HepG2 (cell line): Measurements from ENCODE around the gene TMC2. TPM values are rescaled to one million over a fixed set of nuclear protein-coding genes. Genes with fewer than 3 reads are reported as not detected.

Experiments
- AGO1 ChIP-seq: fragments of 200-400 bp; formaldehyde crosslinking; IDR thresholded peaks from 2 replicates; pipeline ENCODE4 v1.6.1; 2017; ENCODE audit warnings: mild to moderate bottlenecking, low read depth, low read length, moderate library complexity; ENCODE audit not compliant: poor library complexity, severe bottlenecking
- ARID3A ChIP-seq: IDR thresholded peaks from 2 replicates; pipeline ENCODE4 v1.6.1; 2012; ENCODE audit warnings: low read depth, low read length, improper control_type of control experiment
- ATF5 ChIP-seq: sonication (generic); formaldehyde crosslinking; IDR thresholded peaks from 2 replicates; pipeline ENCODE4 v1.4.0; 2020; ENCODE audit warnings: mild to moderate bottlenecking, low read depth, missing genetic modification reagents
- HNF1B ChIP-seq: sonication (generic); formaldehyde crosslinking; IDR thresholded peaks from 2 replicates; pipeline ENCODE4 v1.5.1; 2020; ENCODE audit warnings: mild to moderate bottlenecking, moderate library complexity, missing genetic modification reagents
- HOXA3 ChIP-seq: sonication (generic); formaldehyde crosslinking; IDR thresholded peaks from 2 replicates; pipeline ENCODE4 v1.5.0; 2020; ENCODE audit warnings: missing genetic modification reagents
- MEIS1 ChIP-seq: sonication (generic); formaldehyde crosslinking; IDR thresholded peaks from 2 replicates; pipeline ENCODE4 v1.9.0; 2021; ENCODE audit warnings: mild to moderate bottlenecking, missing genetic modification reagents, moderate library complexity, borderline replicate concordance
- REST ChIP-seq, 2 experiments: IDR thresholded peaks; 2 replicates each; pipeline ENCODE4 v1.6.1; 2011 to 2012; ENCODE audit warnings: low read length in 2 of 2, borderline replicate concordance in 1 of 2, low read depth in 1 of 2, mild to moderate bottlenecking in 1 of 2, moderate library complexity in 1 of 2
- TAF15 ChIP-seq: fragments of 200-400 bp; formaldehyde crosslinking; IDR thresholded peaks from one replicate; pipeline ENCODE4 v1.6.1; 2018; ENCODE audit warnings: mild to moderate bottlenecking, low read depth, low read length; ENCODE audit not compliant: poor library complexity, severe bottlenecking
- ZBTB8A ChIP-seq: sonication (generic); formaldehyde crosslinking; IDR thresholded peaks from 2 replicates; pipeline ENCODE4 v1.4.0; 2020; ENCODE audit warnings: mild to moderate bottlenecking, low read depth, missing genetic modification reagents, borderline replicate concordance
- ZNF124 ChIP-seq: sonication (generic); formaldehyde crosslinking; IDR thresholded peaks from 2 replicates; pipeline ENCODE4 v1.4.0; 2020; ENCODE audit warnings: missing genetic modification reagents
- ZNF235 ChIP-seq: sonication (generic); formaldehyde crosslinking; IDR thresholded peaks from 2 replicates; pipeline ENCODE4 v1.8.1; 2023; ENCODE audit warnings: mild to moderate bottlenecking, missing genetic modification reagents, borderline replicate concordance
- ZNF264 ChIP-seq: sonication (generic); formaldehyde crosslinking; IDR thresholded peaks from 2 replicates; pipeline ENCODE4 v1.4.0; 2020; ENCODE audit warnings: missing genetic modification reagents
- ZNF329 ChIP-seq: sonication (generic); formaldehyde crosslinking; IDR thresholded peaks from 2 replicates; pipeline ENCODE4 v1.9.0; 2021; ENCODE audit warnings: low read depth, mild to moderate bottlenecking, missing genetic modification reagents
- ZNF367 ChIP-seq: sonication (generic); formaldehyde crosslinking; IDR thresholded peaks from 2 replicates; pipeline ENCODE4 v1.4.0; 2020; ENCODE audit warnings: missing genetic modification reagents, borderline replicate concordance
- ZNF431 ChIP-seq: sonication (generic); formaldehyde crosslinking; IDR thresholded peaks from 2 replicates; pipeline ENCODE4 v1.9.0; 2022; ENCODE audit warnings: missing genetic modification reagents, low read depth, mild to moderate bottlenecking, borderline replicate concordance
- ZNF44 ChIP-seq: sonication (generic); formaldehyde crosslinking; IDR thresholded peaks from 2 replicates; pipeline ENCODE4 v1.5.1; 2020; ENCODE audit warnings: mild to moderate bottlenecking, missing genetic modification reagents
- ZNF572 ChIP-seq: sonication (generic); formaldehyde crosslinking; IDR thresholded peaks from 2 replicates; pipeline ENCODE4 v1.5.1; 2020; ENCODE audit warnings: mild to moderate bottlenecking, missing genetic modification reagents
- ZNF615 ChIP-seq: sonication (generic); formaldehyde crosslinking; IDR thresholded peaks from 2 replicates; pipeline ENCODE4 v1.5.0; 2020; ENCODE audit warnings: mild to moderate bottlenecking, missing genetic modification reagents, borderline replicate concordance
- polyA plus RNA-seq, 8 experiments: library from polyadenylated mRNA; depleted of rRNA in 3 of 8; stranded (reverse) in 7 of 8; unstranded in 1 of 8; fragments of >200 nt; fragmentation: Illumina TruSeq in 4 of 8; extraction: Trizol in 4 of 8; gene quantifications; 2 replicates each; pipeline versions ENCODE4 v1.2.1 to v1.2.3, GENCODE V29; 2011 to 2016; ENCODE audit warnings: low read depth in 4 of 8, missing spikeins in 1 of 8, mixed read lengths in 1 of 8; ENCODE audit not compliant: insufficient read depth in 1 of 8
- total RNA-seq, 5 experiments: library from RNA; depleted of rRNA; stranded (reverse); fragments of >200 nt; fragmentation: Illumina TruSeq; extraction: Trizol; gene quantifications; 2 replicates each; pipeline ENCODE4 v1.2.3, GENCODE V29; 2016; ENCODE audit warnings: low read depth in 1 of 5

TMC2 gene
- total and polyA plus RNA-seq, 2 of the 13 experiments (the other 11 are each of a cell fraction or from before 2014, with no cell fraction given): not detected

GRCh38 chr20:2663887-2664719 is 127.7 kb downstream of the TMC2 start, which contains the start of gene IDH3B (continued):
- TF ChIP-seq HNF1B (peak; percentile 91), ZNF124 (CRISPR knock-in tag) (peak; percentile 86), ZNF431 (peak; percentile 71; the same call in 1 of the 2 replicates), ZNF235 (CRISPR knock-in tag) (no peak; the same call in 1 of the 2 replicates), ARID3A (peak; percentile 18; the same call in 1 of the 2 replicates), ZNF44 (CRISPR knock-in tag) (peak; percentile 96; the same call in 1 of the 2 replicates), ZBTB8A (CRISPR knock-in tag) (no peak), ZNF264 (CRISPR knock-in tag) (peak; percentile 95), AGO1 (peak; percentile 39), ZNF572 (CRISPR knock-in tag) (no peak), HOXA3 (CRISPR knock-in tag) (peak; percentile 100), MEIS1 (CRISPR knock-in tag) (peak; percentile 75), REST (IDR thresholded peaks at IDR 0.05; ENCODE audit: borderline replicate concordance in 1 of 2, low read depth in 1 of 2, low read length in 2 of 2) (peak in 1 of 2 experiments; percentile 82; a peak in 2 of 4 replicates), TAF15 (peak; percentile 48), ATF5 (CRISPR knock-in tag) (no peak; the same call in 1 of the 2 replicates), ZNF329 (CRISPR knock-in tag) (peak; percentile 66; the same call in 1 of the 2 replicates), ZNF367 (CRISPR knock-in tag) (no peak), ZNF615 (CRISPR knock-in tag) (peak; percentile 59; the same call in 1 of the 2 replicates)
